SU-DHL-6 (cell line): Measurements from ENCODE around the gene ZNF581.

ENCODE experiments used
- H2AFZ ChIP-seq: fragments of 200-600 bp; sonication (generic); 2 replicates; pipeline ENCODE4 v1.6.1; 2014; ENCODE audit warnings: low read depth, mild to moderate bottlenecking, moderate library complexity, mixed read lengths, antibody characterized with exemption, low read length; ENCODE audit not compliant: severe bottlenecking
- H3F3A ChIP-seq: fragments of 200-600 bp; shearing (Covaris generic); 2 replicates; pipeline ENCODE4 v1.6.0; 2016; ENCODE audit warnings: antibody characterized with exemption, mild to moderate bottlenecking; ENCODE audit not compliant: insufficient read depth
- H3K27ac ChIP-seq: fragments of 200-600 bp; sonication (generic); 2 replicates; pipeline ENCODE4 v1.5.1; 2016; ENCODE audit warnings: low read depth, mild to moderate bottlenecking, low read length, moderate library complexity, mixed read lengths
- H3K27me3 ChIP-seq: fragments of 200-600 bp; sonication (generic), shearing (Covaris generic); 2 replicates; pipeline ENCODE4 v1.6.0; 2014; ENCODE audit warnings: mild to moderate bottlenecking, low read length
- H3K36me3 ChIP-seq: fragments of 200-600 bp; sonication (generic); 2 replicates; pipeline ENCODE4 v1.6.1; 2014; ENCODE audit warnings: mild to moderate bottlenecking, low read length, mixed read lengths
- H3K4me2 ChIP-seq: fragments of 300-600, 200-600 bp; shearing (Covaris generic), sonication (generic); 2 replicates; pipeline ENCODE4 v1.6.0; 2014; ENCODE audit warnings: low read length, low read depth, mild to moderate bottlenecking; ENCODE audit not compliant: poor library complexity, severe bottlenecking
- H3K4me3 ChIP-seq: fragments of 200-600 bp; sonication (generic); 2 replicates; pipeline ENCODE4 v1.5.1; 2014; ENCODE audit warnings: antibody characterized with exemption, low read length, mild to moderate bottlenecking, mixed read lengths; ENCODE audit not compliant: insufficient read depth, poor library complexity, severe bottlenecking
- H3K79me2 ChIP-seq: fragments of 200-600 bp; sonication (generic); 2 replicates; pipeline ENCODE4 v1.6.1; 2014; ENCODE audit warnings: mild to moderate bottlenecking, low read length, moderate library complexity; ENCODE audit not compliant: insufficient read depth
- H3K9ac ChIP-seq: fragments of 200-600 bp; sonication (generic); 2 replicates; pipeline ENCODE4 v1.7.0; 2014; ENCODE audit warnings: mild to moderate bottlenecking, low read length
- H3K9me2 ChIP-seq: fragments of 200-600 bp; sonication (generic); replicated peaks from 2 replicates; pipeline ENCODE4 v1.6.1; 2014; ENCODE audit warnings: low read length; ENCODE audit not compliant: insufficient read depth
- H3K9me3 ChIP-seq: fragments of 200-600 bp; sonication (generic); 2 replicates; pipeline ENCODE4 v1.6.1; 2014; ENCODE audit warnings: low read length, mixed read lengths; ENCODE audit not compliant: insufficient read depth
- H4K20me1 ChIP-seq: fragments of 200-600 bp; sonication (generic); 2 replicates; pipeline ENCODE4 v1.6.1; 2014; ENCODE audit warnings: low read depth, mild to moderate bottlenecking, antibody characterized with exemption, low read length, moderate library complexity, mixed read lengths
- CTCF ChIP-seq: fragments of 200-600 bp; sonication (generic); IDR thresholded peaks from one replicate; pipeline ENCODE4 v1.5.1; 2017; ENCODE audit warnings: antibody characterized with exemption, mild to moderate bottlenecking, low read length, moderate library complexity; ENCODE audit not compliant: insufficient read depth, poor library complexity, severe bottlenecking
- EZH2phosphoT487 ChIP-seq: fragments of 200-600 bp; sonication (generic), shearing (Covaris generic); conservative IDR thresholded peaks from 2 replicates; pipeline ENCODE4 v1.6.1; 2018; ENCODE audit warnings: mild to moderate bottlenecking, antibody characterized with exemption, low read length, moderate library complexity, mixed read lengths

The ZNF581 gene

GRCh38 chr19:55666343-55667005 is 23.0 kb downstream of the ZNF581 start:
- TF ChIP-seq EZH2phosphoT487 (no peak), CTCF (no peak)
- no peak overlapping the region for H3K27ac ChIP-seq
- H3F3A ChIP-seq = no peaks in the 10 kb centered on the region

GRCh38 chr19:55667006-55667381 is 23.5 kb downstream of the ZNF581 start:
- peaks cover 13% of the 10 kb centered on the region; the same call in 1 of the 2 replicates for H4K20me1 ChIP-seq
- H3K9me3 ChIP-seq = no peaks in the 10 kb centered on the region

More at GRCh38 chr19:55666343-55667005, 23.0 kb downstream of the ZNF581 start:
- H3K9me2 ChIP-seq = no peaks in the 10 kb centered on the region
- H3K4me2 ChIP-seq = no peak overlapping the region
- no peaks in the 10 kb centered on the region for H3K9me3 ChIP-seq
- H3K36me3 ChIP-seq = peaks cover 16% of the 10 kb centered on the region; the same call in 1 of the 2 replicates
- peaks cover 92% of the 10 kb centered on the region for H3K79me2 ChIP-seq
- H4K20me1 ChIP-seq = peaks cover 16% of the 10 kb centered on the region; the same call in 1 of the 2 replicates
- no peak overlapping the region for H3K9ac ChIP-seq
- H3K27me3 ChIP-seq = no peaks in the 10 kb centered on the region
- H3K4me3 ChIP-seq = no peak overlapping the region
- H2AFZ ChIP-seq = no peak overlapping the region

GRCh38 chr19:55667511-55667910 is 24.1 kb downstream of the ZNF581 start:
- no peak overlapping the region for H3K4me2 ChIP-seq
- H2AFZ ChIP-seq = no peak overlapping the region
- H3K27me3 ChIP-seq = no peaks in the 10 kb centered on the region
- no peaks in the 10 kb centered on the region for H3K9me3 ChIP-seq
- H3K27ac ChIP-seq = no peak overlapping the region
- H3F3A ChIP-seq = peaks cover 7% of the 10 kb centered on the region; the same call in 1 of the 2 replicates
- H4K20me1 ChIP-seq = peaks cover 16% of the 10 kb centered on the region
- no peak overlapping the region for H3K4me3 ChIP-seq
- H3K36me3 ChIP-seq = peaks cover 16% of the 10 kb centered on the region
- H3K9ac ChIP-seq = no peak overlapping the region
- peaks cover 91% of the 10 kb centered on the region for H3K79me2 ChIP-seq
- H3K9me2 ChIP-seq = no peaks in the 10 kb centered on the region
- TF ChIP-seq EZH2phosphoT487 (no peak), CTCF (no peak)

More at GRCh38 chr19:55667006-55667381, 23.5 kb downstream of the ZNF581 start:
- 0 out of 2 replicates have a peak, but pooled peaks cover 2% of the 10 kb centered on the region for H3F3A ChIP-seq
- no peaks in the 10 kb centered on the region for H3K9me2 ChIP-seq
- no peaks in the 10 kb centered on the region for H3K27me3 ChIP-seq
- peaks cover 11% of the 10 kb centered on the region; the same call in 1 of the 2 replicates for H3K36me3 ChIP-seq
- H3K9ac ChIP-seq = no peak overlapping the region
- no peak overlapping the region for H3K4me3 ChIP-seq
- no peak overlapping the region for H2AFZ ChIP-seq
- no peak overlapping the region for H3K4me2 ChIP-seq
- TF ChIP-seq EZH2phosphoT487 = no peak
- no peak overlapping the region for H3K27ac ChIP-seq
- peaks cover 91% of the 10 kb centered on the region for H3K79me2 ChIP-seq

- Histone ChIP-seq H3K4me2 (no peak overlapping the region), H3K27me3 (no peaks in the 10 kb centered on the region), H3F3A (peaks cover 10% of the 10 kb centered on the region; the same call in 1 of the 2 replicates), H3K79me2 (peaks cover 91% of the 10 kb centered on the region), H3K9me3 (no peaks in the 10 kb centered on the region), H3K36me3 (peaks cover 16% of the 10 kb centered on the region), H2AFZ (no peak overlapping the region), H3K9ac (no peak overlapping the region), H3K27ac (no peak overlapping the region), H3K9me2 (no peaks in the 10 kb centered on the region), H4K20me1 (peaks cover 16% of the 10 kb centered on the region), H3K4me3 (no peak overlapping the region)
- TF ChIP-seq EZH2phosphoT487 = no peak
Measured at GRCh38 chr19:55667958-55668357, 24.5 kb downstream of the ZNF581 start.
